Activated CD8-positive, alpha-beta memory T cell treated with anti-CD3 and anti-CD28 coated beads, Interleukin-2, amount 50 U/mL, for 48 hours (primary cell): ENCODE measurements around the gene TFR2.

ENCODE experiments used
- DNase-seq: peaks from one replicate; pipeline ENCODE4 v3.0.0-alpha.2; 2020

Gene TFR2

GRCh38 chr7:100572281-100572948 lies 68.9 kb downstream of the TFR2 start:
- DNase-seq = no peak

DNA sequence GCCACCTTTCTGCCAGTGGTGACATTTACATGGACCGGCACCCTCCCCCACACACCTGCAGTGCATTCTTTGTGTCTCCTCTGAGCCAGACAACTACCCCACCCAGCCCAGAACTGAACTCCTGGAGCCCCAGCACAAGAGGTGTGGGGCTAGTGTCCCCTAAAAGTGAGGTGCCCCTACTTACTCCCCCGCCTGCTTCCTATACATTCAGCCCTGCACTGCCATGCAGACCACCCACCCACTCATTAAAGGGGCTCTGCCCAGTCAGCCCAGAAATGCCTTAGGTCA lies 69.6 kb downstream of the TFR2 start:
- DNase-seq = no peak

- no peak for DNase-seq
Measured at GRCh38 chr7:100570954-100571828, 70.2 kb downstream of the TFR2 start.
